BJ (cell line): ENCODE data around the gene GALNTL6. TPM values are rescaled to one million over a fixed set of nuclear protein-coding genes. Genes with fewer than 3 reads are reported as not detected.

Experiments used
- CTCF ChIA-PET: fragments of 350-600 bp; formaldehyde crosslinking; extraction: SDS; loops from one replicate; lab custom pipeline; 2021; ENCODE audit warnings: antibody characterized with exemption, inconsistent platforms; lab: Yijun Ruan, JAX
- POLR2A ChIA-PET: fragments of 300-600 bp; sonication (Branson Sonifier 250); formaldehyde crosslinking; extraction: SDS; loops from one replicate; lab custom pipeline; 2021; ENCODE audit warnings: antibody characterized with exemption; lab: Charles Lee
- DNase-seq: peaks from one replicate; pipeline ENCODE4 v3.0.0-alpha.2; 2011; ENCODE audit warnings: low read depth
- H3K27me3 ChIP-seq: 2 replicates; pipeline ENCODE4 v1.6.0; 2011; ENCODE audit warnings: low read length; ENCODE audit not compliant: control insufficient read depth, insufficient read depth
- H3K36me3 ChIP-seq: 2 replicates; pipeline ENCODE4 v1.5.1; 2011; ENCODE audit warnings: low read length; ENCODE audit not compliant: control insufficient read depth, insufficient read depth
- H3K4me3 ChIP-seq: 2 replicates; pipeline ENCODE4 v1.5.1; 2011; ENCODE audit warnings: low read depth, mild to moderate bottlenecking, control low read depth, low read length
- CTCF ChIP-seq: IDR thresholded peaks from 2 replicates; pipeline ENCODE4 v1.5.1; 2011; ENCODE audit warnings: low read depth, mild to moderate bottlenecking, control low read depth, inconsistent platforms, low read length, moderate library complexity; ENCODE audit not compliant: insufficient read depth
- polyA plus RNA-seq: library from polyadenylated mRNA; depleted of rRNA; stranded (reverse); fragments of >200 nt; gene quantifications from 2 replicates; pipeline ENCODE4 v1.2.3, GENCODE V29; 2011

Gene GALNTL6
- polyA plus RNA-seq, 1 experiment: 0.02 TPM

GRCh38 chr4:172686021-172686420, 872.8 kb downstream of the GALNTL6 start:
- DNase-seq: no peak
- ChIA-PET POLR2A (no interaction called here), CTCF (no interaction called here)
- H3K4me3 ChIP-seq: no peak overlapping the region
- no peaks in the 10 kb centered on the region for H3K36me3 ChIP-seq
- H3K27me3 ChIP-seq: no peaks in the 10 kb centered on the region
- TF ChIP-seq CTCF: no peak

- H3K4me3 ChIP-seq: no peak overlapping the region
- no peaks in the 10 kb centered on the region for H3K27me3 ChIP-seq
- ChIA-PET CTCF (no interaction called here), POLR2A (no interaction called here)
- H3K36me3 ChIP-seq: no peaks in the 10 kb centered on the region
- no peak for TF ChIP-seq CTCF
- no peak for DNase-seq
Observed at GRCh38 chr4:172688534-172688933, 875.3 kb downstream of the GALNTL6 start.

GRCh38 chr4:172691552-172691951, 878.3 kb downstream of the GALNTL6 start:
- ChIA-PET CTCF (interaction anchor here (0.7 kb wide), 1 partner anchor 25 kb away, joined by 3 read pairs; no protein-coding TSS in a partner anchor), POLR2A (no interaction called here)
- TF ChIP-seq CTCF: no peak

GRCh38 chr4:172692701-172693100, 879.5 kb downstream of the GALNTL6 start:
- DNase-seq: no peak
- ChIA-PET CTCF (no interaction called here), POLR2A (no interaction called here)
- Histone ChIP-seq H3K27me3 (no peaks in the 10 kb centered on the region), H3K36me3 (no peaks in the 10 kb centered on the region), H3K4me3 (no peak overlapping the region)
- no peak for TF ChIP-seq CTCF

More at GRCh38 chr4:172691552-172691951, 878.3 kb downstream of the GALNTL6 start:
- Histone ChIP-seq H3K36me3 (no peaks in the 10 kb centered on the region), H3K27me3 (no peaks in the 10 kb centered on the region), H3K4me3 (no peak overlapping the region)
- DNase-seq: no peak

GRCh38 chr4:172698256-172698655, 885.1 kb downstream of the GALNTL6 start:
- Histone ChIP-seq H3K4me3 (no peak overlapping the region), H3K36me3 (no peaks in the 10 kb centered on the region), H3K27me3 (no peaks in the 10 kb centered on the region)
- ChIA-PET CTCF (no interaction called here), POLR2A (no interaction called here)
- no peak for TF ChIP-seq CTCF
- DNase-seq: no peak
